GM19025 (cell line): ENCODE measurements around the gene ELOA.
A peak's percentile ranks its signal among the peaks of the same experiment; 100 is the strongest.
"Not testable (repeated sequence)": the region's sequence is repeated elsewhere in the genome, so short reads cannot be mapped to it uniquely, and the experiment has no call there.

Source experiments
- ATAC-seq: cut with Tn5 transposase; IDR thresholded peaks from one replicate; pipeline ENCODE4 v1.9.1; 2021; ENCODE audit warnings: mild to moderate bottlenecking, low read depth, moderate library complexity; ENCODE audit not compliant: unreplicated experiment

The ELOA gene

GRCh38 chr1:23733281-23733680 is 10.0 kb upstream of the ELOA start:
- ATAC-seq, result not testable (repeated sequence)

- ATAC-seq, result no peak
These were observed 6.7 kb upstream of the ELOA start for GRCh38 chr1:23736437-23737134.

- ATAC-seq, result no peak
These were observed 1.7 kb upstream of the ELOA start for GRCh38 chr1:23741609-23742008.

- peak; percentile 7 for ATAC-seq
These were observed 493 bp upstream of the ELOA start for GRCh38 chr1:23742670-23743286.

GRCh38 chr1:23745515-23745914 is 2.2 kb downstream of the ELOA start:
- no peak for ATAC-seq

- no peak for ATAC-seq
These were observed 4.7 kb downstream of the ELOA start for GRCh38 chr1:23748016-23748415.

- no peak for ATAC-seq
These were observed 8.0 kb downstream of the ELOA start for GRCh38 chr1:23751050-23751814.

GRCh38 chr1:23751815-23752200 is 8.5 kb downstream of the ELOA start:
- no peak for ATAC-seq

GRCh38 chr1:23752909-23753308 is 9.6 kb downstream of the ELOA start:
- no peak for ATAC-seq

GRCh38 chr1:23756676-23757075 is 13.4 kb downstream of the ELOA start:
- no peak for ATAC-seq

GRCh38 chr1:23757812-23758211 is 14.5 kb downstream of the ELOA start:
- no peak for ATAC-seq

- ATAC-seq, result no peak
These were observed 16.0 kb downstream of the ELOA start for GRCh38 chr1:23759277-23759676.

- no peak for ATAC-seq
These were observed 19.8 kb downstream of the ELOA start for GRCh38 chr1:23763041-23763577.

- ATAC-seq, result no peak
These were observed 25.5 kb downstream of the ELOA start for GRCh38 chr1:23768733-23769132.

- no peak for ATAC-seq
These were observed 29.0 kb downstream of the ELOA start for GRCh38 chr1:23772049-23772853.

- ATAC-seq, result no peak
These were observed 29.6 kb downstream of the ELOA start for GRCh38 chr1:23772854-23773242.

- no peak for ATAC-seq
These were observed 31.1 kb downstream of the ELOA start for GRCh38 chr1:23774174-23774880.

- ATAC-seq, result no peak
These were observed 32.9 kb downstream of the ELOA start for GRCh38 chr1:23776217-23776616.

- ATAC-seq, result peak; percentile 68
These were observed 34.9 kb downstream of the ELOA start, which contains the start of gene PITHD1 for GRCh38 chr1:23777979-23778814. PITHD1 (plus strand) TSS chr1:23778418; CDS start chr1:23778516, 98 bp downstream.
